Activated gamma-delta T cell treated with Interleukin-2 at 50 U/mL for 16 hours (primary cell): ENCODE data around the gene PRTFDC1.
A peak's percentile ranks its signal among the peaks of the same experiment; 100 is the strongest.
"Not testable (repeated sequence)": the region's sequence is repeated elsewhere in the genome, so short reads cannot be mapped to it uniquely, and the experiment has no call there.

Experiments
- DNase-seq: peaks from one replicate; pipeline ENCODE4 v3.0.0-alpha.2; 2020

PRTFDC1 gene

GRCh38 chr10:24952143-24952706, at the start of gene PRTFDC1:
Gene PRTFDC1, minus strand, starts transcription at chr10:24952606. Its CDS starts 31 bp downstream, at chr10:24952575.
- peak; percentile 27 for DNase-seq

- no peak for DNase-seq
Measured at GRCh38 chr10:24998044-24998443, 45.6 kb upstream of the PRTFDC1 start.

DNA sequence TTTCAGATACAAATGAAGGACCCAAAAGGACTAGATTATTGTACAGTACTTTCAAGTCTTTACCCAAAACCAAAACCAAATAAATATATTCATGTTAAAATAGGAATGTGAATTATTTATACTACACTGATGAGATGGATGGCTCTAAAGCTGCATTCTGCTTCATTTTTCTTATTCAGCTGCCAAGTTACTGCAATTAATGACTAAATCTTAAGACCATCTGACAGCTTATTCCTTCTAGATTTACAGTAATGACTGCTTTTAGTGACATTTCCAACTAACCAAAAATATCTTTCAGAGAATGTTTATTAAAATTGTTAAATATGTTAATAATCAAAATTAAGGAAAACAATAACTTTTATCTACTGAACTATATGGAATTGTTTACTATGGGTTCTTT, 42.7 kb upstream of the PRTFDC1 start:
- no peak for DNase-seq

DNA sequence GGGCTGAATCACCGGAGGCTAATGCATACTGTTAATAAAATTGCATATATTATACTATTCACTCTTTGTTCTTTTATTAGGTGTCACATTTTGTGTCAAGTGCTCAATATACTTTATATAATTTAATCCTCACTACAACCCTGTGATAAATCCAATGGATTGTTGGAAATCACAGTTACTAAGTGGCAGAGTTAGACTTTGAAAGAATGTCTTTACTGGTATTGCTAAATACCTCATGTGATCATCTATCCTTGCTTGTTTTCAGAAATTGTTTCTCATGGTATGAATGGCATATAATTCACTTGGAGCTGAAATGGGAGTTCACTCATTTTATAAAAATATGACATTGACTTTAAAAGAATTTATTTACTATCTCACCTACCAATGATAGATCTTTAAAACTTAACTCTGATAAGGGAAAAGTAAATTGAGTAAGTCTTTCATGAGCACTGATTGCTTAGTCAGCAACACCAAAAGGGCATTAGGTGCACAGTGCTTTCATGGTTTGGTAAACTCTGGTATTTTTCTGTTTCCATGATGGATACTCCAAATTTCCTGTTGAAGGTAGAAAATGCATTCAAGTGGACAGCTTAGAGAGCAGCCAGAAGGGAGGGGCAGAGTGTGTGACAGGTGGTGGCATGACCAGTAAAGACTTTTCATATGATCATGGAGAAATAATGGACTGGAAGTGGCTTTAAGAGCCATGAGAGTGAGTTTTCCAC, 41.0 kb upstream of the PRTFDC1 start:
- DNase-seq, result no peak

DNA sequence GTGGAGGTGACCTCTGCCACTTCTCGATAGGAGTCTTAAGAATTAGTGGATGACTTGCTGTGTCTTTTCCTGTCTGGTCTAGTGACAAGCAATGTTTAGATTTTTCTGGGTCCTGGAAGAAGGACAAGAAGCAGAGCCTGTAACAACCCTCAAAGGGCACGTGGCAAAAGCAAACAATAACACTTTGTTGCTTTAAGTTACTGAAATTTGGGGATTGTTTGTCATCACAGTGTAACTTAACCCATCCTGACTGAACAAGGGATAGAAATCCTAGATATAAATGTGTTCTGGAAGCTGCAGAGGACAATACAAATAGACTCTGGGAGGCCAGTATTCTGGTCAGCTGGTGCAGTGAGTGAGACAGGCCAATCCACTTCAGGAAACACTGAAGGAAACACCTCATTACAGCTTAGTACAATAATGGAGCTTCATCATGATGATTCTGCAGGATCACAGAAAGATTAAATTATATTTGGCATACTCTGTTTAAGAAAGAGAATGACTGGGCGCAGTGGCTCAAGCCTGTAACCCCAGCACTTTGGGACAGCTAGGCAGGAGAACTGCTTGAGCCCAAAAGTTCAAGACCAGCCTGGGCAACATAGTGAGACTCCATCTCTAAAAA, 40.2 kb upstream of the PRTFDC1 start:
- DNase-seq, result no peak

DNA sequence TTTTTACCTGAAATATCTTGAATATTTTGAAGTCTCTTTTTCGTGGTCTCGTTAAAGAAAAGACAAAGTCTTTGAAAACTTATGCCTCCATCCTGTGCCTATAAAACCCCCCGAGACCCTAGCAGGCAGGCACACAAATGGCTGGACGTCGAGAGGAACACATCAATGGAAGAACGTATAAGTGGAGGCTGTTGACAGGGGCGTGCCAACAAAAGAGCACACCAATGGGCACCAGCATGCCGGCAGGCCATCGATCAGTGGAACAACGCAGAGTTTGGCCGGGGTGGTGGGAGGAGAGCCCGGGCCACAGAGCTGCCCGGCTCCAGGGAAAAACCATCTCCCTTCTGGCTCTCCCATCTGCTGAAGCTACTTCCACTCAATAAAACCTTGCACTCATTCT, 38.9 kb upstream of the PRTFDC1 start:
- DNase-seq, result no peak

DNA sequence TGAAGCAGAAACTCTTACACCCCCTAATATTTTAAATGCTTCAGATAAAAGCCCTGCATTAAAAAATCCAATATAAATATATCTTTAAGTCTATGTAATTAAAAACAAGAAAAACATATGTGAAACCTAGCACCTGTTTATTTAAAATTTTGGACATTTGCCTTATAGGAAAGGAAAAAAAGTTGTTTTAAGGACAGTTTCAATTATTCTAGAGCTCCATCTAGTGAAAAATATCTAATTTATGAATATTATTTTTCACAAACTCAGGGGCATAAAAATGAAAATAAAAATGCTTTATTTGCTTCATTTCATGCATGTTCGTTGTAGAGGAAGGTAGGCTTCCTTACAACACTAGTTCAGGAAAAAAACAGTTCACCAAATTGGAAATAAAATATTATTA, 37.5 kb upstream of the PRTFDC1 start:
- no peak for DNase-seq

GRCh38 chr10:24988831-24989640, 36.6 kb upstream of the PRTFDC1 start:
- no peak for DNase-seq

GRCh38 chr10:24984906-24985305, 32.5 kb upstream of the PRTFDC1 start:
- DNase-seq, result no peak

DNA sequence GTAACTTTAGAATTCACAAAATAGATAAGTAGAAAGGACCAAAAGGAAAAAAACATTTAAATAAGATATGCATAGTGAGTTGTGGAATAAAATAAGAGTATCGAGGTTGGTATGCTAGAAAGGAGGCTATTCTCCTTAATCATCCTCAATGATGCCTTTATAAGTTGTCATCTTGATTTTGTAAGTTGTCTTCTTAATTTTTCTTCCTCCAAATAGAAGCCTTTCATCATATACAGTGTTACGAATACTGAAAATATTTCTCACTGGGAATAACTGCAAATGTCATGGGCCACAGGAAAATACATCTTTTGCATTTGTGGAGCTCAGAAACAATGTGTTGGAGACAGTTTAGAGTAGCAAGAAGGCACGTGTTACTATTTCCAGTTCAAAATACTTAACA, 31.5 kb upstream of the PRTFDC1 start:
- DNase-seq, result no peak

GRCh38 chr10:24983130-24983529, 30.7 kb upstream of the PRTFDC1 start:
- no peak for DNase-seq

GRCh38 chr10:24982319-24983112, 30.1 kb upstream of the PRTFDC1 start:
- DNase-seq, result no peak

GRCh38 chr10:24981161-24981710, 28.8 kb upstream of the PRTFDC1 start:
- DNase-seq, result no peak

DNA sequence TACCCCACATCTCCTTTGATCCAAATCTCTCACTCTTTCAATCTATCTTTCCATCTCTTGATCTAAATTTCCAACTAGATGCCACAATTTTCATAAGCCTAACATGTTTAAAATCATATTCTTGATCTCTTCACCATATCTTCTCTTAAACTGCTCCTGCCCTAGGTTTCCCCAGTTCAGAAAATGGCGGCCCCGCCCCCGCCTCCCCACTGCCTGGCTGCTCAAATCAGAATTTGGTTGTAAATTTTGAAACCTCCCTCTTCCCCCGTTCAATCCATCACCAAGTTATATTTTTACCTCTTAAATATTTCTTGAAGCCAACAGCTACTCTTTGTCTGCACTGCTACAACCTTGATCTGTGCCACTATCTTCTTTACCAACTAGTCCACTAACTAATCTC, 27.3 kb upstream of the PRTFDC1 start:
- no peak for DNase-seq

GRCh38 chr10:24974976-24975375, 22.6 kb upstream of the PRTFDC1 start:
- no peak for DNase-seq

GRCh38 chr10:24973163-24973562, 20.8 kb upstream of the PRTFDC1 start:
- DNase-seq, result no peak

GRCh38 chr10:24971374-24971773, 19.0 kb upstream of the PRTFDC1 start:
- DNase-seq, result no peak

DNA sequence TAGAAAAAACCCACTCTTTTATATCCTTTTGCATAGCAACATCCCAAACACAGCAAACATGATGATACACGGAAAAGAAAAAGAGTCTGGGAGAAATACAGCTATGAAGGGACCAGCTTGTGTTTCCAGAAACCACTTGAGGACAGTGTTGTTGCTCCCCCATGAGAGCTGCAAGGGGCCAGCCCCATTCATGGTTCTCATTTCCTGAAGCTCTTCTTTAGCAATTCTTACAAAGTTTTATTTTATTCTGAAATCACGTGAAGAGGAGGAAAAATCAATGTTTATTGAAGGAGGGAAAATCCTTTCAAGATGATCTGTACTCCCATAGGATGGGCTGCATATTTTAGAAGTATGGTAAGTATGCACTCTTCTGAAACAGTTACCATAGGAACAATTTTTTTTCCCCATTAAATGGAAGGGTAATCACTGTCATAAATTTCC, 17.5 kb upstream of the PRTFDC1 start:
- DNase-seq, result no peak

DNA sequence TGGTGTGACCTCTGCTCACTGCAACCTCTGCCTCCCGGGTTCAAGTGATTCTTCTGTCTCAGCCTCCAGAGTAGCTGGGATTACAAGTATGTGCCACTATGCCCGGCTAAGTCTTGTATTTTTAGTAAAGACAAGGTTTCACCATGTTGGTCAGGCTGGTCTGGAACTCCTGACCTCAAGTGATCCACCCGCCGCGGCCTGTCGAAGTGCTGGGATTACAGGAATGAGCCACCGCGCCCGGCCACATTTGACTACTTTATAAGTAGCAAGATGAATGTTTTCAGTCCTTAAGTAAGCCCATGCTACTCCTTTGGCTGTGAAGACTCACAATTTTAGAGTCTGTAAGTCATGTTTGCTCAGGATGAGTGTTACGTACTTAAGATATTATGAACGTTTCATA, 16.5 kb upstream of the PRTFDC1 start:
- not testable (repeated sequence) for DNase-seq

GRCh38 chr10:24968349-24968748, 15.9 kb upstream of the PRTFDC1 start:
- DNase-seq, result no peak

GRCh38 chr10:24966962-24967481, 14.6 kb upstream of the PRTFDC1 start:
- no peak for DNase-seq

DNA sequence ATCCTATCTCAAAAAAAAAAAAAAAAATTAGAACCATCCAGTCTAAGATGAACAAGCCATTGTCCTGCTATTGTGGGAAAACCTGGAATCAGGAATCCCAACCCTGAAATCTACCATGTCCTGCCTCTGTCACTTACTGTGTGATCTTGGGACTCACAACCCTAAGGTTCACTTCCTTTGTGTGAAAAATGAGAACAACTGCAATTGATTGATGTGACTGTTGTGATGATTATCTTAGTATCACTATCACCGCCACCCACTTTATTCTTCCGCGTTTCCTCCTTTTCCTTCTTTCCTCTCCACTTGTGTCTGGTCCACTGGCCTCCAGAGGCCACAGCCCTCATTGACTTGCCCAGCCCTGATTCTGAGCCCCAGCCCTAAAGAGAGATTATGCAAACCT, 12.6 kb upstream of the PRTFDC1 start:
- DNase-seq, result no peak
